Panc1 (cell line): Measurements from ENCODE around the gene ABTB2. TPM values are rescaled to one million over a fixed set of nuclear protein-coding genes. Genes with fewer than 3 reads are reported as not detected.

ENCODE experiments used
- ATAC-seq: fragments of 200-7000 bp; cut with Tn5 transposase; 2 replicates; pipeline ENCODE4 v1.9.1; 2020; ENCODE audit warnings: mild to moderate bottlenecking, moderate library complexity
- BruUV-seq: library from RNA; stranded (reverse); fragments of 400-500 nt; replicated peaks from 2 replicates; lab custom pipeline; 2021; lab: Mats Ljungman, UMichigan
- CTCF ChIA-PET: fragments of 300-600 bp; sonication (Branson Sonifier 250); formaldehyde crosslinking; loops from one replicate; lab custom pipeline; 2022; ENCODE audit warnings: antibody characterized with exemption; lab: Charles Lee
- POLR2A ChIA-PET: fragments of 300-600 bp; sonication (Branson Sonifier 250); formaldehyde crosslinking; loops from one replicate; lab custom pipeline; 2022; ENCODE audit warnings: antibody characterized with exemption; lab: Charles Lee
- DNase-seq: peaks from one replicate; pipeline ENCODE4 v3.0.0-alpha.2; 2010; ENCODE audit warnings: low read depth, low spot score
- H3K27ac ChIP-seq: 2 replicates; pipeline ENCODE4 v1.5.1; 2011; ENCODE audit warnings: mild to moderate bottlenecking, low read length, inconsistent platforms
- H3K27me3 ChIP-seq: fragments of 200-500 bp; sonication (Bioruptor generic); 2 replicates; pipeline ENCODE4 v1.6.0; 2014; ENCODE audit warnings: low read length, inconsistent platforms; ENCODE audit not compliant: control insufficient read depth, insufficient read depth
- H3K36me3 ChIP-seq: fragments of 200-500 bp; sonication (Bioruptor generic); 2 replicates; pipeline ENCODE4 v1.5.1; 2014; ENCODE audit warnings: inconsistent platforms, mild to moderate bottlenecking, low read length, moderate library complexity; ENCODE audit not compliant: control insufficient read depth, insufficient read depth
- H3K4me1 ChIP-seq: 2 replicates; pipeline ENCODE4 v1.5.1; 2011; ENCODE audit warnings: inconsistent platforms, mild to moderate bottlenecking, low read length, moderate library complexity; ENCODE audit not compliant: control insufficient read depth, insufficient read depth
- H3K4me3 ChIP-seq, 2 experiments: 2 replicates each; pipeline ENCODE4 v1.5.1; 2011 to 2012; ENCODE audit warnings: low read depth in 2 of 2, low read length in 2 of 2, mild to moderate bottlenecking in 2 of 2, inconsistent platforms in 1 of 2, moderate library complexity in 1 of 2
- H3K9me3 ChIP-seq: fragments of 200-500 bp; sonication (Bioruptor generic); 2 replicates; pipeline ENCODE4 v1.5.1; 2014; ENCODE audit warnings: low read depth, mild to moderate bottlenecking, inconsistent platforms, low read length, moderate library complexity; ENCODE audit not compliant: control insufficient read depth, insufficient read depth
- POLR2AphosphoS5 ChIP-seq: IDR thresholded peaks from 2 replicates; pipeline ENCODE4 v1.6.1; 2012; ENCODE audit warnings: mild to moderate bottlenecking, low read depth, low read length, moderate library complexity
- SIN3A ChIP-seq: IDR thresholded peaks from 2 replicates; pipeline ENCODE4 v1.6.1; 2012; ENCODE audit warnings: low read depth, mild to moderate bottlenecking, low read length, moderate library complexity, borderline replicate concordance; ENCODE audit not compliant: insufficient read depth
- TCF7L2 ChIP-seq: IDR thresholded peaks from 2 replicates; pipeline ENCODE4 v1.6.1; 2011; ENCODE audit warnings: mild to moderate bottlenecking, low read depth, low read length, inconsistent platforms
- in situ Hi-C: cut with HindIII; loops from 2 replicates; pipeline ENCODE4 v1.10.0; 2016; ENCODE audit warnings: low sequenced_read_pairs, low pct_unique_long_range_greater_than_20kb
- intact Hi-C: fragments of 100-400 bp; cut with micrococcal nuclease; formaldehyde crosslinking; loops from one replicate; pipeline ENCODE4 v1.10.0; 2022; ENCODE audit not compliant: unreplicated experiment
- total RNA-seq: library from RNA; stranded (reverse); gene quantifications from one replicate; pipeline ENCODE4 v1.2.1, GENCODE V29; 2021; ENCODE audit not compliant: unreplicated experiment
- TF ChIP-seq, protein P1 (sequence below), 2 experiments: IDR thresholded peaks; 2 replicates each; pipeline ENCODE4 v1.6.1; 2011 to 2012; ENCODE audit warnings: low read depth in 2 of 2, control low read depth in 1 of 2, low read length in 1 of 2, mild to moderate bottlenecking in 1 of 2, moderate library complexity in 1 of 2; ENCODE audit not compliant: insufficient read depth in 1 of 2
- TF ChIP-seq, protein P2 (sequence below): fragments of 450-650 bp; IDR thresholded peaks from 2 replicates; pipeline ENCODE4 v1.5.1; 2017; ENCODE audit warnings: mild to moderate bottlenecking

Gene ABTB2
- total RNA-seq, 1 experiment from 2014 or later: 22.7 TPM

DNA sequence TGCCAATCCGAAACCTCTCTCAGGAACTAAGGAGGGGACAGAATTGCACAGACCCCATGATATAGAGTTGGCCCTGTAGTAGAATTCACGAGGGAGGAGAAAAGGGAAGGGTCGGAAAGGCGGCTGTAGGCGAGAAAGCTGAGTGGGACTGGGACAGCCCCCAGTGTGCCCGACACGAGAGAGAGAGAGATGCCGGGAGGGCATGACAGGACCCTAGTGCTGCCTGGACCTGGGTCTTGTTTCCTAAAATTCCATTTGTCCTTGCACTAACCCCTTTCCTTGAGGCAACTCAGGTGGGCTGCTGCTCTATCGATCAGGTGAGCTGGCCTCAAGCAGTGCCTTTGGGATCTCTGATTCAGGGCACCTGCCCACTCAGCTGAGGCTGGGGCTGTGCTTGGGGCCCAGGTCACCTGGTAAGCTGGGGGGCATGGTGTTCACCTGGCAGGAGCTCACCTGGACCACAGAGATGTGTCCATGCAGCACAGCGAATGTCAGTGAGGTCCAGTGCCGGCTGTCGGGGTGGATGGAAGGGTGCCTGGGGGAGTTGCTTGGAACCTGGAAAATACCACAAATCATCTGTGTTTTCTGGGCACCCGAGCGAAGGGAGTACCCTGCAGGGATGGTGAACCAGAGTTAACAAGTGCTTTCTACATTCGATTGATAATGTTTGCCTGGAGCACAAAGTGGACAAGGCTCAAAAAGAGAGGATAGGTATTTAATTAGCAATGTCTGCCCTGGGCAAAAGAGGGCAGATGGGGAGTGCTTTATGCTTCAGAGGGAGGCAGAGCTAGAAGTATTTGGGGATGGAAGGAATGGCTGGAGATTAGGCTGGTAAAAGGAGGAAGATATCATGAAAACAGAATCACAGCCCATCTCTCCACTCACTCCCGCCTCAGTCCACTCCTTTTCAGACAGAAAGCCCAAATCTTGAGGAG, 190.7 kb downstream of the ABTB2 start:
- DNase-seq (no peak), ATAC-seq (no peak)
- peaks cover 4% of the 10 kb centered on the region; the same call in 1 of the 2 replicates for H3K4me1 ChIP-seq
- intact Hi-C loops (no loop called here), in situ Hi-C loops (no loop called here)
- CTCF ChIA-PET: no interaction called here
- no peaks in the 10 kb centered on the region for H3K9me3 ChIP-seq
- TF ChIP-seq SIN3A: no peak
- TF ChIP-seq, protein P1, sequence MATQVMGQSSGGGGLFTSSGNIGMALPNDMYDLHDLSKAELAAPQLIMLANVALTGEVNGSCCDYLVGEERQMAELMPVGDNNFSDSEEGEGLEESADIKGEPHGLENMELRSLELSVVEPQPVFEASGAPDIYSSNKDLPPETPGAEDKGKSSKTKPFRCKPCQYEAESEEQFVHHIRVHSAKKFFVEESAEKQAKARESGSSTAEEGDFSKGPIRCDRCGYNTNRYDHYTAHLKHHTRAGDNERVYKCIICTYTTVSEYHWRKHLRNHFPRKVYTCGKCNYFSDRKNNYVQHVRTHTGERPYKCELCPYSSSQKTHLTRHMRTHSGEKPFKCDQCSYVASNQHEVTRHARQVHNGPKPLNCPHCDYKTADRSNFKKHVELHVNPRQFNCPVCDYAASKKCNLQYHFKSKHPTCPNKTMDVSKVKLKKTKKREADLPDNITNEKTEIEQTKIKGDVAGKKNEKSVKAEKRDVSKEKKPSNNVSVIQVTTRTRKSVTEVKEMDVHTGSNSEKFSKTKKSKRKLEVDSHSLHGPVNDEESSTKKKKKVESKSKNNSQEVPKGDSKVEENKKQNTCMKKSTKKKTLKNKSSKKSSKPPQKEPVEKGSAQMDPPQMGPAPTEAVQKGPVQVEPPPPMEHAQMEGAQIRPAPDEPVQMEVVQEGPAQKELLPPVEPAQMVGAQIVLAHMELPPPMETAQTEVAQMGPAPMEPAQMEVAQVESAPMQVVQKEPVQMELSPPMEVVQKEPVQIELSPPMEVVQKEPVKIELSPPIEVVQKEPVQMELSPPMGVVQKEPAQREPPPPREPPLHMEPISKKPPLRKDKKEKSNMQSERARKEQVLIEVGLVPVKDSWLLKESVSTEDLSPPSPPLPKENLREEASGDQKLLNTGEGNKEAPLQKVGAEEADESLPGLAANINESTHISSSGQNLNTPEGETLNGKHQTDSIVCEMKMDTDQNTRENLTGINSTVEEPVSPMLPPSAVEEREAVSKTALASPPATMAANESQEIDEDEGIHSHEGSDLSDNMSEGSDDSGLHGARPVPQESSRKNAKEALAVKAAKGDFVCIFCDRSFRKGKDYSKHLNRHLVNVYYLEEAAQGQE (IDR thresholded peaks at IDR 0.05; ENCODE audit: insufficient read depth in 1 of 2, low read depth in 2 of 2, low read length in 1 of 2): no peak
- POLR2A ChIA-PET: no interaction called here
- H3K4me3 ChIP-seq: no peak overlapping the region
- BruUV-seq: no TSS peak
- no peak overlapping the region for H3K27ac ChIP-seq
- no peaks in the 10 kb centered on the region for H3K27me3 ChIP-seq
- no peaks in the 10 kb centered on the region; the same call in 1 of the 2 replicates for H3K36me3 ChIP-seq

DNA sequence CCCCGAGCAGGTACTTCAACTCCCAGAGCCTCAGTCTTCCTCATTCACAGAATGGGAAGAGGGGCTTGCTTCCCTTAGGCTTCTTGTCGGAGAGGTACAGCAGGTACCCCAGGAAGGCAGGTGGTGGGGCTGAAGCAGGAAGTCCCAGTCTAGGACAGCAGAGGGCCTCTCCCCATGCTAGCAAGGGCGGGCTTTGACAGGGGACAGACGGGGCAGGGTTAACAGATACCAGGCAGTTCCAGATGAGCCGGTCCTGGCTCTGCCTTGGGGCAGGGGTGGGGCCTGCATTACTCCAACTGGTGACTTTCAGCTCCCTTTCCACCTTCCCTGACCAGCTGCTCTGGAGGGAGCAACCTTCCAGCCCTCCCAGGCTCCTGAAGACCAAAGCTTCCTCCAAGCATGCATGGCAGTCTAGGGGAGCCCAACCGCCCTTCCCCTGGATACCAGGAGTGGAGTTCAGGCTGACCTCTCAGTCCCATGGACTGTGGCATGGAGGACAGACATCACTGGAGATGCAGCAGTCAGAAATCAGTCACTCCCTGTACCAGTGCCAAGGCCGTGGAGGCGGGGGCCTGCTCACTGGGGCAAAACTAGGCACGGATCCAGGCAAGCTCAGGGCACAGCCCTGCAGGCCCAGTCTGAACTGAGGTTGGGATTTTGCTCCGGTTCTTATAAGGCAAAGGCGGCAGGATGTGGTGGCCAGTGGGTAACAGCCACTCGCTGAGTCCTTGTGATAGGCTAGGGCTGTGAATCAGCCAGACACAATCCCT, 191.8 kb downstream of the ABTB2 start:
- Histone ChIP-seq H3K27me3 (no peaks in the 10 kb centered on the region), H3K36me3 (no peaks in the 10 kb centered on the region; the same call in 1 of the 2 replicates), H3K27ac (no peak overlapping the region), H3K9me3 (no peaks in the 10 kb centered on the region), H3K4me1 (peaks cover 4% of the 10 kb centered on the region; the same call in 1 of the 2 replicates), H3K4me3 (no peak overlapping the region)
- POLR2A ChIA-PET: no interaction called here
- intact Hi-C loops (no loop called here), in situ Hi-C loops (no loop called here)
- BruUV-seq: no TSS peak
- CTCF ChIA-PET: no interaction called here
- TF ChIP-seq TCF7L2: no peak
- no peak for TF ChIP-seq SIN3A
- TF ChIP-seq, protein P2, sequence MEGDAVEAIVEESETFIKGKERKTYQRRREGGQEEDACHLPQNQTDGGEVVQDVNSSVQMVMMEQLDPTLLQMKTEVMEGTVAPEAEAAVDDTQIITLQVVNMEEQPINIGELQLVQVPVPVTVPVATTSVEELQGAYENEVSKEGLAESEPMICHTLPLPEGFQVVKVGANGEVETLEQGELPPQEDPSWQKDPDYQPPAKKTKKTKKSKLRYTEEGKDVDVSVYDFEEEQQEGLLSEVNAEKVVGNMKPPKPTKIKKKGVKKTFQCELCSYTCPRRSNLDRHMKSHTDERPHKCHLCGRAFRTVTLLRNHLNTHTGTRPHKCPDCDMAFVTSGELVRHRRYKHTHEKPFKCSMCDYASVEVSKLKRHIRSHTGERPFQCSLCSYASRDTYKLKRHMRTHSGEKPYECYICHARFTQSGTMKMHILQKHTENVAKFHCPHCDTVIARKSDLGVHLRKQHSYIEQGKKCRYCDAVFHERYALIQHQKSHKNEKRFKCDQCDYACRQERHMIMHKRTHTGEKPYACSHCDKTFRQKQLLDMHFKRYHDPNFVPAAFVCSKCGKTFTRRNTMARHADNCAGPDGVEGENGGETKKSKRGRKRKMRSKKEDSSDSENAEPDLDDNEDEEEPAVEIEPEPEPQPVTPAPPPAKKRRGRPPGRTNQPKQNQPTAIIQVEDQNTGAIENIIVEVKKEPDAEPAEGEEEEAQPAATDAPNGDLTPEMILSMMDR: no peak
- TF ChIP-seq, protein P1 (IDR thresholded peaks at IDR 0.05; ENCODE audit: insufficient read depth in 1 of 2, low read depth in 2 of 2, low read length in 1 of 2): no peak
- TF ChIP-seq POLR2AphosphoS5: no peak
- ATAC-seq (peak; percentile 19; the same call in 1 of the 2 replicates), DNase-seq (no peak)
